WTC11 (cell line): ENCODE measurements around the gene KRTAP4-6. TPM values are rescaled to one million over a fixed set of nuclear protein-coding genes. Genes with fewer than 3 reads are reported as not detected.

Source experiments
- ATAC-seq: fragments of 200-7000 bp; cut with Tn5 transposase; 2 replicates; pipeline ENCODE4 v1.10.0; 2021; ENCODE audit warnings: mild to moderate bottlenecking, moderate library complexity
- CTCF ChIA-PET: fragments of 300-600 bp; sonication (Branson Sonifier 250); formaldehyde crosslinking; loops from one replicate; lab custom pipeline; 2021; ENCODE audit warnings: antibody characterized with exemption; lab: Charles Lee
- POLR2A ChIA-PET: fragments of 350-600 bp; sonication (Branson Sonifier 250); formaldehyde crosslinking; loops from one replicate; lab custom pipeline; 2021; ENCODE audit warnings: antibody characterized with exemption; lab: Charles Lee
- DNase-seq: peaks from one replicate; pipeline ENCODE4 v3.0.0; 2021; ENCODE audit warnings: low spot score
- H3K27ac Mint-ChIP-seq: 2 replicates; pipeline ENCODE4 v1.8.0; 2021; ENCODE audit warnings: mixed read lengths
- H3K27me3 Mint-ChIP-seq: 2 replicates; pipeline ENCODE4 v1.8.0; 2021; ENCODE audit warnings: low read depth, mild to moderate bottlenecking, moderate library complexity, mixed read lengths
- H3K36me3 Mint-ChIP-seq: 2 replicates; pipeline ENCODE4 v1.8.0; 2021; ENCODE audit warnings: mixed read lengths
- H3K4me1 Mint-ChIP-seq: 2 replicates; pipeline ENCODE4 v1.8.0; 2022; ENCODE audit warnings: mixed read lengths
- H3K4me3 Mint-ChIP-seq: 2 replicates; pipeline ENCODE4 v1.8.0; 2021; ENCODE audit warnings: mild to moderate bottlenecking, moderate library complexity, mixed read lengths
- H3K9me3 Mint-ChIP-seq: 2 replicates; pipeline ENCODE4 v1.8.0; 2021; ENCODE audit warnings: mixed read lengths
- AFF4 ChIP-seq: sonication (generic); formaldehyde crosslinking; IDR thresholded peaks from 2 replicates; pipeline ENCODE4 v1.8.1; 2023; ENCODE audit warnings: mild to moderate bottlenecking, missing genetic modification reagents, borderline replicate concordance
- CBFB ChIP-seq: sonication (generic); formaldehyde crosslinking; IDR thresholded peaks from 2 replicates; pipeline ENCODE4 v1.8.1; 2022; ENCODE audit warnings: mild to moderate bottlenecking, low read depth, missing genetic modification reagents
- CTCF ChIP-seq: fragments of 200-600 bp; IDR thresholded peaks from 2 replicates; pipeline ENCODE4 v1.8.0; 2022; ENCODE audit warnings: antibody characterized with exemption
- E2F1 ChIP-seq: sonication (generic); formaldehyde crosslinking; IDR thresholded peaks from 2 replicates; pipeline ENCODE4 v1.8.0; 2022; ENCODE audit warnings: mild to moderate bottlenecking, missing genetic modification reagents
- FOXP1 ChIP-seq: sonication (generic); formaldehyde crosslinking; IDR thresholded peaks from 2 replicates; pipeline ENCODE4 v1.8.0; 2022; ENCODE audit warnings: missing genetic modification reagents, mild to moderate bottlenecking, moderate library complexity, borderline replicate concordance
- GRHL2 ChIP-seq: fragments of 250-450 bp; sonication (Bioruptor Pico); IDR thresholded peaks from 2 replicates; pipeline ENCODE4 v1.8.0; 2022; ENCODE audit warnings: mild to moderate bottlenecking, moderate library complexity; ENCODE audit not compliant: insufficient replicate concordance, severe bottlenecking
- IRF2 ChIP-seq: sonication (generic); formaldehyde crosslinking; IDR thresholded peaks from 2 replicates; pipeline ENCODE4 v1.8.0; 2022; ENCODE audit warnings: low read depth, missing genetic modification reagents, borderline replicate concordance
- MYBL2 ChIP-seq: sonication (generic); formaldehyde crosslinking; IDR thresholded peaks from 2 replicates; pipeline ENCODE4 v1.8.1; 2023; ENCODE audit warnings: mild to moderate bottlenecking, moderate library complexity, missing genetic modification reagents
- NFATC4 ChIP-seq: fragments of 250-450 bp; sonication (Bioruptor Pico); IDR thresholded peaks from 2 replicates; pipeline ENCODE4 v1.9.0; 2021; ENCODE audit warnings: mild to moderate bottlenecking
- RELA ChIP-seq: sonication (generic); formaldehyde crosslinking; IDR thresholded peaks from 2 replicates; pipeline ENCODE4 v1.8.1; 2022; ENCODE audit warnings: missing genetic modification reagents, mild to moderate bottlenecking, borderline replicate concordance
- SMAD4 ChIP-seq: sonication (generic); formaldehyde crosslinking; IDR thresholded peaks from 2 replicates; pipeline ENCODE4 v1.8.0; 2022; ENCODE audit warnings: mild to moderate bottlenecking, missing genetic modification reagents
- STAT6 ChIP-seq: sonication (generic); formaldehyde crosslinking; conservative IDR thresholded peaks from 2 replicates; pipeline ENCODE4 v1.8.1; 2023; ENCODE audit warnings: mild to moderate bottlenecking, low read depth, missing genetic modification reagents, moderate library complexity
- TEAD1 ChIP-seq: sonication (generic); formaldehyde crosslinking; IDR thresholded peaks from 2 replicates; pipeline ENCODE4 v1.8.0; 2022; ENCODE audit warnings: mild to moderate bottlenecking, missing genetic modification reagents
- TEAD4 ChIP-seq: sonication (generic); formaldehyde crosslinking; IDR thresholded peaks from 2 replicates; pipeline ENCODE4 v1.8.0; 2022; ENCODE audit warnings: mild to moderate bottlenecking, missing genetic modification reagents
- ZNF317 ChIP-seq: sonication (generic); formaldehyde crosslinking; IDR thresholded peaks from 2 replicates; pipeline ENCODE4 v1.8.1; 2023; ENCODE audit warnings: low read depth, mild to moderate bottlenecking, moderate library complexity, missing genetic modification reagents, borderline replicate concordance
- total RNA-seq: library from RNA; stranded (reverse); gene quantifications from 3 replicates; pipeline ENCODE4 v1.2.3, GENCODE V29; 2021
- TF ChIP-seq, protein P1 (sequence below): fragments of 250-450 bp; sonication (Bioruptor Pico); conservative IDR thresholded peaks from 2 replicates; pipeline ENCODE4 v1.9.0; 2021; ENCODE audit warnings: mild to moderate bottlenecking

Gene KRTAP4-6
- total RNA-seq, 1 experiment from 2014 or later: not detected

GRCh38 chr17:41168121-41168520 lies 27.8 kb upstream of the KRTAP4-6 start, which contains the start of gene KRTAP4-3:
Gene KRTAP4-3, minus strand, starts transcription at chr17:41168221. Its CDS starts 49 bp downstream, at chr17:41168172.
- TF ChIP-seq GRHL2 (CRISPR knock-in tag) (no peak), NFATC4 (CRISPR knock-in tag) (no peak), E2F1 (CRISPR knock-in tag) (no peak), TEAD4 (CRISPR knock-in tag) (no peak), ZNF317 (no peak), RELA (CRISPR knock-in tag) (no peak), FOXP1 (no peak), CBFB (no peak), IRF2 (CRISPR knock-in tag) (no peak), CTCF (no peak), MYBL2 (no peak), SMAD4 (CRISPR knock-in tag) (no peak), AFF4 (no peak), TEAD1 (no peak), STAT6 (CRISPR knock-in tag) (no peak)
- TF ChIP-seq, protein P1, sequence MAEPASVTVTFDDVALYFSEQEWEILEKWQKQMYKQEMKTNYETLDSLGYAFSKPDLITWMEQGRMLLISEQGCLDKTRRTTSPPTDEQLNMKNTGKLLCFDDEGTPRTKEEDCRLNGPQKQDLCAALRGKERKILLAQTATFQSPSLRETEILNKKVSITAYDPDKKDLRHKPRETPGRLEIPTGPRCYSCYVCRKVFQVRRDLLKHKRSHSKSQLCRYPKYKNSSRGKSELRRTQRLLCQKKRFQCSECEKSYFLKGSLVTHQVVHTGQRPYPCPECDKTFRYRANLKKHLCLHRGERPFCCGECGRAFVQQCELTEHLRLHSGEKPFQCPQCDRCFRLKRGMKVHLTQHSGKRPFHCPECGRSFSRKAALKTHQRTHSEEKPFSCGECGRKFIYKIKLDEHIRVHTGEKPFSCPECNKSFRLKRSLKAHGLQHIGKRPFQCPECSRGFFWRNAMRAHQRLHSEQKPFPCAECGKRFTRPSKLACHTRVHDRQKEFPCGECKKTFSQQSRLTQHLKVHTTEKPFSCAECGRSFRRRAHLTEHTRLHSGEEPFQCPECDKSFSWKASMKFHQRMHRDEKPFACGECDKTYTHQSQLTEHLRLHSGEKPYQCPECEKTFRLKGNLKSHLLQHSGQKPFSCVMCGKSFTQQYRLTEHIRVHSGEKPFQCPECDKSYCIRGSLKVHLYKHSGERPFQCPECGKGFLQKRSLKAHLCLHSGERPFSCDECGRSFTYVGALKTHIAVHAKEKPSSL (CRISPR knock-in tag): no peak
- Mint-ChIP-seq H3K27me3 (no peaks in the 10 kb centered on the region), H3K4me1 (no peaks in the 10 kb centered on the region; the same call in none of the 2 replicates), H3K27ac (no peak within 1 kb of the TSS), H3K9me3 (no peaks in the 10 kb centered on the region), H3K36me3 (no peaks in the 10 kb centered on the region), H3K4me3 (no peak within 1 kb of the TSS)
- no peak for DNase-seq
- no peak for ATAC-seq
- ChIA-PET CTCF (no interaction called here), POLR2A (no interaction called here)
